LHCN-M2 (cell line): ENCODE results near the gene ITPRIPL1. TPM values are rescaled to one million over a fixed set of nuclear protein-coding genes. Genes with fewer than 3 reads are reported as not detected.
"Not testable (repeated sequence)": the region's sequence is repeated elsewhere in the genome, so short reads cannot be mapped to it uniquely, and the experiment has no call there.

Source experiments
- DNase-seq: peaks from one replicate; pipeline ENCODE4 v3.0.0-alpha.2; 2012; ENCODE audit warnings: low read depth
- polyA plus RNA-seq: library from polyadenylated mRNA; unstranded; fragments of >200 nt; gene quantifications from one replicate; pipeline ENCODE4 v1.2.1, GENCODE V29; 2012; ENCODE audit warnings: missing spikeins
- total RNA-seq: library from RNA; depleted of rRNA; stranded (reverse); fragments of >200 nt; gene quantifications from 2 replicates; pipeline ENCODE4 v1.2.3, GENCODE V29; 2014; rRNA removed

Gene ITPRIPL1, protein sequence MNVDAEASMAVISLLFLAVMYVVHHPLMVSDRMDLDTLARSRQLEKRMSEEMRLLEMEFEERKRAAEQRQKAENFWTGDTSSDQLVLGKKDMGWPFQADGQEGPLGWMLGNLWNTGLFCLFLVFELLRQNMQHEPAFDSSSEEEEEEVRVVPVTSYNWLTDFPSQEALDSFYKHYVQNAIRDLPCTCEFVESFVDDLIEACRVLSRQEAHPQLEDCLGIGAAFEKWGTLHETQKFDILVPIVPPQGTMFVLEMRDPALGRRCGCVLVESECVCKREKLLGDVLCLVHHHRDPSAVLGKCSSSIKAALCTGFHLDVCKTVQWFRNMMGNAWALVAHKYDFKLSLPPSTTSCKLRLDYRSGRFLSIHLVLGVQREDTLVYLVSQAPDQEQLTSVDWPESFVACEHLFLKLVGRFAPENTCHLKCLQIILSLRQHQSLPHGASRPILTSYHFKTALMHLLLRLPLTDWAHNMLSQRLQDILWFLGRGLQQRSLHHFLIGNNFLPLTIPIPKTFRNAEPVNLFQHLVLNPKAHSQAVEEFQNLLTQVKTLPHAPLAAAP
- 0.34 and 0.83 TPM in 2 replicates for total RNA-seq
- 0.01 TPM for polyA plus RNA-seq

DNA sequence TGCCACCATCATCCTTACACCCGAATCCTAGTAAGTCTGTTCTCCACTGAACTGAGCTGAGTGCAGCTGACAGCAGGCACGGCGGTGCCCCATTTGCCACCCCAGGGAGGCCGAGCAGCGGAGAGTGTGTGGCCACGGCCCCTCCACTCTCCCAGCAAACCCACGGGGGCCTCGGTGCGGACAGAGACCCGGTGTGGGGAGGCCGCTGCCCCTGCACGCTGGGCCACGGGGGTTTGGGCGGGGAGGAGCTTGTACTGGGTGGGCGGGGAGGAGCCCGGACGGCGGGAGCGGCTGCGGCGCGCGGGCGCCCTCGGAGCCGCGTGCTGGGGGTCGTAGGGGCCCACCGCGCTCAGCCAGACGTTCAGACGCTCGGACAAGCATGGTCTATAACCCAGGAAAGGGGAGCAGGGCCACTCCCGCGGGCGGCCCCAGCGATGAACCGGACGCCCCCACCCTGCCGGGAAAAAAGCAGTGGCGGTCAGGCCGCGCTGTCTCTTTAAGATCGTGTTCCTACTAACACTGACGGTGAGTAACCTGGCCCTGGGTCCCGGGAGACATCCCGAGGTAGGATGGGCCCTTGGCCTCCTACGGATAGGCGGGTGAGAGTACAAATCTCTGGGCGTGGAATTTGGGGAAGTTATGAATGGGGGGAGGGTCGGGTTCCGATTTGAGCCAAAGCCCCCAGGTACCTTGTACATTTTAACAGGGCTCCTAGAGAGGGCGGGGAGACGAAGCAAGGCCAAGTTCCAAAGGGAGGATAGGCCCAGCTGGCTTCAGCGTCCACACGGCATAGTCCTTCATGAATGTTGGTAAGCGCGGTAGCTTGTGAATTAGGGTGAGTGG lies at the start of gene ITPRIPL1:
Gene ITPRIPL1 (plus strand): TSS at position 277 of the 843 bp plus-strand sequence. CDS start 523 bp downstream, at position 800.
- DNase-seq = peak; percentile 9

DNA sequence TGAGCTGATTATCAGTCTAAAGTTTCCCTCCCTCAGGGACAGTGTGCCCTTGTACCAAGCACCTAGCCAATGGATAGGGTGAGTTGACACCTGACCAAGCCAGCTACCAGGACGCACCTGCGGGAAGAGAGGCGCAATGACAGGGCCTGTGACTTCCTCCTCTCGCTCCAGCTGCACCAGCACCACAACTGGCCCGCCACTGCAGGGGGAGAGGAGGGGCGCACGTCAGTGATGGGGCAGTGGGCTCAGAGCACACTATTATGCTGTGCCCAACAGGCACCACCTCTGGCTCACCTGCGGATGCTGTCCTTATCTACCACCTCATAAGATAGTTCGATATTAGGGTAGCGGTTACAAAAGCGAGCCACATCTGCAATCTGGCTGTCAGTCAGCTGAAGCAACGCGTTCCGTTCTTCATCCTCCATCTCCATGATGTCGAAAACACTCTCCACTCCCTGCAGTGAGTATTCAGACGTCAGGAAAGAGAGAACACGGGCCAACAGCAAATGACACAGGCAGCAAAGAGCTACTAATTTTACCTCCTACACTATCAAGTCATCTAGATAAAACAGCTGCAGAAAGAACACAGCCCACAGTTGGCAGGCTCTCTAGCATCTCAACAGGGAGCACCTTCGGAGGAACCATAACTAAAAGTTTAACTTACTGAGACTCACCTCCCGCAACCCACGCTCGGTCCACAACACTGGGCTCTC lies 48.2 kb upstream of the ITPRIPL1 start:
- no peak for DNase-seq

DNA sequence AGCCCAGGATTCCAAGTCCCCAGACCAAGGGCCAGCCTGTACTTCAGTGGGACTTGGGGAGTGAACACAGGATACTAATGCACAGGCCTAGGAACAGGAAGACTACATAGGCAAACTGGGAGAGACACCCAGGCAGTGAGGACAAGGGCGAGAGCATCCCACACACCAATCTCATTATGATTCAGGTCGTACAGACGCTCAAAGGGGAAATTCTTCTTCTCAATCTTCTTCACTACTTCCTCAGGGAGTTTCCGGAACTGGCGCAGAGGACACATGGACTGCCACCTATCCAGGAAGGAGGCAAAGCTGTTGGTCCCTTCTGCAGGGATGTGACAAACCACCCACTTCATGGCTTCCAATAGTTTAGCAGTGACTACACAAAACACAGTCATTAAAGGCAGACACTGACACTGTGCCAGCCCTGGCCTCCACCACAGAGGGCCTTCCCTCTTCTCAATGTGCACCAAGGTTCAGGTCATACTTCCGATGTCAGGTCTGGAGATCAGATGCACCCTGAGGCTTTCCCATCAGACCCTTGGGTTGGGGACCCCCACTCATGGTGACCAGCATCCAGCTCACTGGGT lies 37.8 kb upstream of the ITPRIPL1 start:
- no peak for DNase-seq

DNA sequence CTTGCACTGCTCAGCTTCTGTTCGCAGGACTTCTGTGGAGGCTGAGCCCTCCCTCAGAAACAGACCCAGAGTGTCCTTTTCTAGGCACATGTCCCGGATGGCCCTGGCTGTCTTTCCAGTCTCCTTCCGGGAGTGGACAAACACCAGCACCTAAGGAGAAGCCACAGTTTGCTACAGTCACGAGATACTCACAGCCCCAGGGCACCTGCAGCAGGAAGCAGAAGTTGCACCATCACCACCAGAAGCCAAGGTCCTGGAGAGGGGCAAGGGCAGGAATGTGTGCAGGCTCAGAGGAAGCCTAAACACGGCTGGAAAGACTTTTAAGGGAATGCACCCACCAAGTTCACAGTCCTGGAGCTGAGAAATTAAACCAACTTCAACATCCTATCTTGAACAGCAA lies 33.4 kb upstream of the ITPRIPL1 start:
- DNase-seq = no peak

DNA sequence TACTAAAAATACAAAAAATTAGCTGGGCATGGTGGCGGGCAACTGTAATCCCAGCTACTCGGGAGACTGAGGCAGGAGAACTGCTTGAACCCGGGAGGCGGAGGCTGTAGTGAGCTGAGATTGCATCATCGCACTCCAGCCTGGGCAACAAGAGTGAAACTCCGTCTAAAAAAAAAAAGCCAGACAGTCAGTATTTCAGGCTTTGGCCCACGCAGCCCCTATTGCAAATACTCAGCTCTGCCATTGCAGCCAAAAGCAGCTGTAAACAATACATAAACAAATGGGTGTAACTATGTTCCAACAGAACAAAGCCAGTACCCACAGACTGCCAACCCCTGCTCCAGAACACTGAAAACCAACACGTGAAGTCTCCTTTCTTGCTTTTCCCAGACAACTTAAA lies 30.8 kb upstream of the ITPRIPL1 start:
- not testable (repeated sequence) for DNase-seq

DNA sequence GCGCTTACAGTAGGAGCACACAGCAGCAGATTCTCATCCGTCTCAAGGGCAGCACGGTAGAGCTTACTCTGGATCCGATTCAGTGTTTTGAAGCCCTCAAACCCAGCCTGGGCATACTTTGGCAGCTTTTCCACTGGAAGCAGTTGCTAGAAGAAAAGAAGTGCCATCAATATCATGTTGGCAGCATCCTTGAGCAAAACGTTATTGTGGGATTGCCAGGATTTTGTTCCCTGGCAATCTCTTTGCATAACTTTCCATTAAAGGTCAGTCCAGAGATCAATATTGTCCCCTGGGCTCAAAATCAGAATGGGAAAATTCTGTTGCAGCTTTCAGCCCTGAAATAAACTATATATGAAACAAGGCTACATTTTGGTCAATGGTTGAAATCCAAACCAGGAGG lies 28.2 kb upstream of the ITPRIPL1 start:
- DNase-seq = no peak

DNA sequence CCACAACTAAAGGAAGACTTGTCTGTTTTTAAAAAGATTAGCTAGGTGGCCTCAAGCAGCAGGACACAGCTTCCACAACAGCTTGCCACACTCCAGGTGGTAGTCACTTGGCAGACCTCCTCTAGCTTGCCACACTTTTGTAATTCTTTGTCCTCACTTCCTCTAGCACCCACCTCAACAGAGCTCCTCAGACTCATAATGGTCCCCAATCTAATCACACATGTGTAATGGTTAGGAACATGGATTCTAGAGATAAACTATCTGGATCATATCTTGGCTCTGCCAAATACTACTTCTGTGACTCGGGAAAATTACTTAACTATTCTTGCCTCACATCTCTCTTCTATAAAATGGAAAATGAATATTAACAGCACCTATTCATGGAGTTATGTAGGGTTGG lies 23.3 kb upstream of the ITPRIPL1 start:
- DNase-seq = no peak

DNA sequence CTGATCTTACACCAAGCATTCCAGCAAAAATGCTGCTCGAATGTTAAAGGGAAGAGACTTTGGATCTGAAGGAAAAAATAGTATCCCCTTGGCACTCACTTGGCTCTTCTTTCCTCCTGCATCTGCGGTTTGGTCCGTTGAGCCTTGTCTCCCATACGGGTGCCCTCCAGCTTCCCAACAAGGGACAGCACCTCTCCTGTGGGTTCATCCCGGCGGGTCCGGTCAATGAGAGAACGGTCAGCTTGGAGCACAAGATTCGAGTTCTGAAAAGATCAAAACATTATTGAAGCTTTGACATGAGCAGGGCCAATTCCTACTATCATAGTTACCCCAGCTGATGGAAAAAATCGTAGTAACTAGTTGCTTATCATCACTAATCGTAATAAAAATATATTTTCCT lies 20.5 kb upstream of the ITPRIPL1 start:
- no peak for DNase-seq

DNA sequence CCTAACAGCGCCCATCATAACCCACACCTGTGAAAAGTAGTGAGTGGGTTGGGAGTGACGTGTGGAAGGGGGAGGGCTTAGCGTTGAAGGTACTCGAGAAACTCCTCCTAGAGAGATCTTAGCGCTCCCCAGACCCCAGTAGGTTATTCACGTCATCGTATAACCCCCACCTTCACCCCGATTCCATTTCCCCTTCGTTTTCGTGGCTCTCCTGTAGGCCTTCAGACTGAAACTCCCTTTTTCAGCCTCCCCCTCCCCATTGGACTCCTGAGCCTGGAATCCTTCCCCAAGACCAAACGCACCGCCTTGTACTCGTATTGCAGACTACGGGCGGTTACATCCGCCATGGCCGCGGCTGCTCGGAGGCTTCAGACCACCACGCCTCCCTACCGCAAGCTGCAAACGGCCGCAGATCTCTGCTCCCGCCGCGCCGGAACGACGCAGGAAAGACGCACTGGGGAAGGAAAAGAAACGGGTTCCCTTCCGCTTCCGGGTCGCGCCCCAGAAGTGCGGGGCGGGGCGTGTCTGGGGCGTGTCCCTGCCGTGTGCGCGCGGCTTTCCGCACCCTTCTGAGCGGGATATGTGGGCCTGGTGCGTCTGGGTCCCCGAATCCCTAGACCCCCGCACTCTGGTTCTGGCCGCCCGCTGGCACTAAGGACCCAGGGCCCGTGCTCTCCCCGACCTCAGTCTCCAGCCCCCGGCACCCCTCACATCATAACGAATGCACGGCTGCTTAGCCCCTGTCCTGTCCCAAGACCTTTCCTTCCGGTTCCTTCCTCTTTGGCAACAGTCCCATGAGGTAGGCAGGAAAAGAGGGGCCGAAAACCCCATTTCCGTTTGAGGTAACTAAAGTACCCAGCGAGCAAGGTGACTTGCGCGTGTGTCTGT lies 19.8 kb upstream of the ITPRIPL1 start, which contains the start of gene SNRNP200:
Gene SNRNP200 (minus strand): TSS at position 456 of the 888 bp plus-strand sequence. CDS start 109 bp downstream, at position 347.
- peak; percentile 82 for DNase-seq

DNA sequence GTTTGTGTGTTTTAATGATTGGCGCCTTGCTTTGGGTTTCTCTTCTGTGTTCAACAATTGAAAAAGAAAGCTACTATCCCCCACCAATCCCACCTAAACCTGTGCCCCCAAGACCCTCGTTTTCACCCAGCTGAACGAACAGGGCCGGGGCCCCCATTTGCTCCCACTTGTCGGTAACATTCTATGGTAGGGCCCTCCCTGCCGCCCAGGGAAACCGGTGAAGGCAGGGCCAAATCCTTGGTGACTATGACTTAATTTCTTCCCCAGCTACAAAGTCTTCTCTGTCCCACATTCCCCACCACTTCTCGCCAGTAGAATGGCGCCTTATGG lies 19.2 kb upstream of the ITPRIPL1 start:
- DNase-seq = no peak

DNA sequence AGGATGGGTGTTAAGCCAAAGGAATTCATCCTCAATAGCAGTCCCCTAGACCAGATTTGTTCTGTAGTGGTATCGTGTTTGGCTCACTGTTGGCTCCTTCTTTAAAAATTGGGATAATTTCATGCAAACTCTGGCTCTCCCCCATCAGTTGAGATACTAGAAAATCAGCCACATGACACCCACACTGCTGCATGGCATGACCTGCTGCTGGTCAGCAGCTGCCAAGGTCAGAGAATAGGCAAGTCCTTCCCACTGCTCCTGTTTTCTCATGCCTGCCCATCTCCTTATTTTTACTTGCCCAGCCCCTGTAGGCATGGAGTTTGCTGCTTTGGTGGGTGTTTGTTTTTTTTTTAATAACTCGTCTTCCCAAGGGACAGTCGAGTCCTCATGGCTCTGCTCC lies 18.7 kb upstream of the ITPRIPL1 start:
- DNase-seq = peak; percentile 43

DNA sequence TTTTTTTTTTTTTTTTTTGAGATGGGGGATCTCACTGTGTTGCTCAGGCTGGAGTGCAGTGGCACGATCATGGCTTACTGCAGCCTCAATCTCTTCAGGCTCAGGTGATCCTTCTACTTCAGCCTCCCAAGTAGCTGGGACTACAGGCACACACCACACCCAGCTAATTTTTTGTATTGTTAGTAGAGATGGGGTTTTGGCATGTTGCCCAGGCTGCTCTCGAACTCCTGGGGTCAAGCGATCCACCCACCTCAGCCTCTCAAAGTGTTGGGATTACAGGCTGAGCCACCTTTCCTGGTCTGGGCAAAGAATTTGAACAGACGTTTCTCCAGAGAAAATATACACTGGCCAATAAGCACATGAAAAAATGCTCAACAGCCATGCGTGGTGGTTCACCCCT lies 16.9 kb upstream of the ITPRIPL1 start:
- no peak for DNase-seq

DNA sequence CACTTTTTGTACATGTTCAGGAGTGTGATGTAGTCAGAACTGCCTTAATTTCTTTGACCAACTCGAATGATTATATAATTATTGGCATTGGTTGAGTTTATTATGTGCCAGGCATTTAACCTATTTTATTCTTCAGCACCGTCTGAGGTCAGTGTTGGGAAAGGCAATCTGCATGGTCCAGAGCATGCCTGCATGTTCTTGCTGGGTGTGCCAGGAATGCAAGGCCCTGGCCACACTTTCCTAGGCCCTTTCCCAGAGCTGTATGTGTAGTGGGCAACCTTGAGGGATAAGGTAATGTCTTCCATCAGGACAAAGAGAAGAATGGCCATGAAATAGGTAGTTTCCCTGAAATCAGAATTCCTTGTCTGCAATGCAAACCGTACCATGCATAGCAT lies 10.1 kb upstream of the ITPRIPL1 start:
- DNase-seq = no peak

DNA sequence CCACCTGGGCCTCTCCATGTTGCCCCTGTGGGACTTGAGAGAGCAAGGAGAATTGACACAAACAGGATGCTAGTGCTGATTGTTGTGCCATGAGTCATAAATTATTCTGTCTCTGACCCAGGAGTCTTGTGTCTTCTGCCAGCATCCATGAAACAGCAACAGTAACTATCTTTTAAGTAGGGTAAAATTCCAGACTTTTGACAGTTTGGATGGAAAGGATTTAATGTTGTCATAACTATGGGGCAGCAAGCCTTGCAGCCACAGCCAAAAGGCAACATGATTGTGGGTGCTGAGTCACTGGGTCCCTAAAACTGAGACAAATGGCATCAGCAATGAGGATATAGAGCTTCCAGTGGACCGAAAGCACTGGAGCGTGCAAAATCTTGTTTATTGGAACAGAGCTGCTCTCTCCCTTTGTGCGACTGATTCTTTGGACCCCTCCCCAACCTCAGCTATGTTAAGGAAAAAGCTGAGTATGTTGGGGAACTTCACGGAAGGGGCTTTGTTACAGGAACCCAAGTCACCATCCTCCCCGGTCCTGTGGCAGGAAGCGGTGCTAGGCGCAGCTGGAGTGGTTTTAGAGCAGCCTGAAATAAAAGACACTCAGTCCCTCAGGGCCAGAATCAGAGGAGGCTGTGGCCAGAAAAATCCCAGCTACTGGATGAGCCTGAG lies 9.6 kb upstream of the ITPRIPL1 start:
- peak; percentile 90 for DNase-seq

DNA sequence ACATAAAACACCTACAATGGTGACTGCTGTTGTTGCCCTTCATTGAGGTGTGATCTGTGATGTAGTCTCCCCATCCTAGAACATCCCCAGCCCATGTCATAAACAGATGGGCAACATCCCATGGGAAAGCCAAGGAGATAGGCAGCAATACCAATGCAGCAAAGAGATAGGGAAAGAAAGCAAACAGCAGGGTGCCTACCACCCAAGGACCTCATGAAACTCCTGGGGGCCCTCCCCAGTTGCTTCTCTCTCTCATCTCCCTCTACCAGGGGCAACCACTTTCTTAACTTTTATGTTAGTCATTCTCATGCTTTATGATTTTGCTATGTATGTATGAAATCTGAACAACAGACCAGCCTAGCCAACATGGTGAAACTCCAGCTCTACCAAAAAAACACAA lies 8.1 kb upstream of the ITPRIPL1 start:
- no peak for DNase-seq

DNA sequence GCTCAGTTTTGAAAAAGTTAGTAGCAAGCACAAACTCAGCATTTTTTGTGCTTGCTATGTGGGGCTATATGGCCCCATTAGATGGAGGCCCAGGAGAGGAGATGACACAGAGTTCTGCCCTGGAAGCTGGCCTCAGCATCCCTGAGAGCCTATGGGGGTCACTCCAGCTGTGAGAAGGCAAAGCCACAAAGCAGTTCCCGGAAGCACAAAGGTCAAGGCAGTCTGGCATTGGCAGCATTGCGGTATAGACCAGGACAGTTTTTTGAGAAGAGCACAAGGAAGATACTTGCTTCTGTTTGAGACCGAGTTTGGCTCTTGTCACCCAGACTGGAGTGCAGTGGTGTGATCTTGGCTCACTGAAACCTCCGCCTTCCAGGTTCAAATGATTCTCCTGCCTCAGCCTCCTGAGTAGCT lies 7.5 kb upstream of the ITPRIPL1 start:
- no peak for DNase-seq

DNA sequence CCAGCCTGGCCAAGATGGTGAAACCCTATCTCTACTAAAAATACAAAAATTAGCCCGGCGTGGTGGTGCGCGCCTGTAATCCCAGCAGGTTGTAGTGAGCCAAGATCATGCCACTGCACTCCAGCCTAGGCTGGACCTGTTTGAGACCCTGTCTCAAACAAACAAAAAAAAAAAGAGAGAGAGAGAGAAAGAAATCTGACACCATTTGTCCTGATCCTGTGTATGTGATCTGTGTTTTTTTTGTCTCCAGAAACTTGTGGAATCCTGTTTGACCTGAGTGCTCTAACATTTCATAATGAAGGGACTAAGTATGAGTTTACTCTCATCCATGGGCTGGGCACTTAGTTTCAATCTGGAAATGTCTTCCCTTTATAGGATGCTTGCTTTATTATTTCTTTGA lies 6.4 kb upstream of the ITPRIPL1 start:
- DNase-seq = no peak

DNA sequence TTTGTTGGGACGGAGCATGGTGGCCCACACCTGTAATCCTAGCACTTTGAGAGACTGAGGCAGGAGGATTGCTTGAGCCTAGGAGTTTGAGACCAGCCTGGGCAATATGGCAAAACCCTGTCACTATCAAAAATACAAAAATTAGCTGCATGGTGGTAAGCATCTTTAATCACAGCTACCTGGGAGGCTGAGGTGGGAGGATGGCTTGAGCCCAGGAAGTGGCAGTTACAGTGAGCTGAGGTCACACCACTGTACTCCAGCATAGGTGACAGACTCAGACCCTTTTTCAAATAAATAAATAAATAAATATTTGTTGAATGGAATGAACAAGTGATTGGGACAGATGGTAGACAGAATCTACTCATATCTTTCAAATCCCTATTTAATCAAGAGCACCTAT lies 5.7 kb upstream of the ITPRIPL1 start:
- DNase-seq = no peak

DNA sequence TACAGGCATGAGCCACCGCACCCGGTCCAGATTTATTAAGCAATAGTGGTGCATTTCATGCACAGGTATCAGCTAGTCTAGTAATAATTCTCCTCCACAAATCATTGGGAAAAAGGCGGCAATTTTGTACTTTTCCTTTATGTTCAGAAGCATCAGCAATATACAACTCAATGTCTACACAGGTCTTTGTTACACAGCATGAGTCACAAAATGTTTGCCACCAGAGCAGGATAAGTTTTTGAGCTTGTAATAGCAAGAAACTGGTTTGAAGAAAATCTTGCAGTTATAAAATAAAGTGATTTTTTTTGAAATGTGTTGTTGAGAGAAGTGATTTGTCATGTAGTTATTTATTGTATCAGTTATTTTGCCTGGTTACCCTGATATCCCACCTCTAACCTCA lies 4.8 kb upstream of the ITPRIPL1 start:
- DNase-seq = no peak
